ENCODE data around the gene CKAP5. TPM values are rescaled to one million over a fixed set of nuclear protein-coding genes. Genes with fewer than 3 reads are reported as not detected.

CKAP5 gene
- total RNA-seq, 2 experiments from 2014 or later = 161 to 243 TPM

DNA sequence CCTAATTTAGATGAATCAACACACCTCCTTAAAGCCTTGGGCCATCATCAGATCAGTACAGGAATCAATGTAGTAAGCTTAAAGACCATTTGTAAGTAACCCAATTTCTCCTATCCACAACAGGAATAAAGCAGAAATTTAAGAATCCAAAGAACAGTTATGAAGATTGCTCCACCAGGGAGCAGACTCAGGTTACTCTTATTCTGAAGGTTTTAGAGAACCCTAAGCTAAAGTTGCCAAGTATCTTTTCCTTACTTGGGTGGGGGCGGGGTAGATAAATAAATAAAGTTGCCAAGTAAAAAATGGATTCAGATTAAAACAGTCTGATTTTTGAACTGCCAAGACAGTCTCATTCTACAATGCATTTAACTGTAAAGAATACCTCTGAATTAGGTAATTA, 18.1 kb downstream of the CKAP5 start:
- H3K9me2 ChIP-seq (ENCODE audit: insufficient read depth, low read length) = no peaks in the 10 kb centered on the region
- TF ChIP-seq CTCF (conservative IDR thresholded peaks at IDR 0.05; ENCODE audit: low read length) (no peak), EZH2phosphoT487 (IDR thresholded peaks at IDR 0.05; ENCODE audit: borderline replicate concordance, low read depth, low read length) (no peak)
- CTCF ChIA-PET (ENCODE audit: unreplicated experiment) = no interaction called here
- no peak overlapping the region for H3K27ac ChIP-seq (ENCODE audit: low read depth, low read length, poor library complexity, severe bottlenecking)
- peaks cover 50% of the 10 kb centered on the region for H4K20me1 ChIP-seq (ENCODE audit: insufficient read depth, low read length)
- peaks cover 17% of the 10 kb centered on the region for H3K4me1 ChIP-seq (ENCODE audit: insufficient read depth, low read length, poor library complexity, severe bottlenecking)
- peaks cover 69% of the 10 kb centered on the region for H3K36me3 ChIP-seq (ENCODE audit: insufficient read depth, low read length)
- no TSS peak for BruUV-seq (replicated peaks)
- H2AFZ ChIP-seq (ENCODE audit: low read length) = no peak overlapping the region
- intact Hi-C loops (cut with micrococcal nuclease; ENCODE audit: unreplicated experiment) = no loop called here
- H3K79me2 ChIP-seq (ENCODE audit: insufficient read depth, low read depth, low read length) = peaks cover 100% of the 10 kb centered on the region
- no peak for DNase-seq (ENCODE audit: low spot score)
- H3K4me2 ChIP-seq (ENCODE audit: low read length) = 0 out of 2 replicates have a peak overlapping the region, but pooled peaks have one; percentile 69
- H3K4me3 ChIP-seq (ENCODE audit: low read depth, low read length, poor library complexity, severe bottlenecking) = no peak overlapping the region
- no peaks in the 10 kb centered on the region for H3K9me3 ChIP-seq (ENCODE audit: low read length)
- POLR2A ChIA-PET = interaction anchor here (0.6 kb wide), 1 partner anchor 268 kb away, joined by 3 read pairs; no protein-coding TSS in a partner anchor

DNA sequence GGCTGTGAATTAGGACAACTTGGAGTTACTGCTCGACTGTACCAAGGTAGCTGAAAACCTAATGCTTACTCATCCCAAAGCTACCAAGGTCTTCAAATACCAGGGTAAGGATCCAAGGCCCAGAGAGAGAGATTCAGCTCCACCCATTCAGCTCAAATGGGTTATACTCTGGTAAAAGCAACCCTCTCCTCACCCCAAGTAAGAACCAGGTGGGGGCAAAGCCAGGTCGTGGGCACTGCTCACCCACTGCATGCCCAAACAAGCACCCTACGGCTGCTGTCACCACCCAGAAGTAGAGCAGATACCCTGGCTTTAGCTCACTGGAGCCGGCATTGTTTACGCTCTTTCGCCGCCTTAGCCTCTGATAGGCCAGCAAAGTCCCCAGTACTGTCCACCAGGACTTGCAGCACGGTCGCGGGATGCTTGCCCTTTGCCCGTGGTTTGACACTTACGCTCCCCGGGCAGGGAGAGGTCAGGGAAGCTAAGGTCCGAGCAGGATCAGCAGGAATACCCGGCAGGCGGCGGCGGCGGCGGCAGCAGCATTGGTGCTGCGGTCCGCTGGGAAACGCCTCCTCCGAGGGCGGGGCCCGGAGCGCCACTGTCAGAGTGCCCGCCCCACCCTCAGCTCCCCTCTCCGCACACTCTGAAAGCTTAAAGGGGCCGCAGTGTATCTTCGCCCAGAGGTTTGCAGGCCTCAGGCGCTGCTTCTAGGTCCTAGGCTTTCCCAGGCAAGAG, 19.6 kb downstream of the CKAP5 start:
- TF ChIP-seq CTCF (conservative IDR thresholded peaks at IDR 0.05; ENCODE audit: low read length) (no peak), EZH2phosphoT487 (IDR thresholded peaks at IDR 0.05; ENCODE audit: borderline replicate concordance, low read depth, low read length) (no peak)
- H4K20me1 ChIP-seq (ENCODE audit: insufficient read depth, low read length) = peaks cover 50% of the 10 kb centered on the region
- H3K9me3 ChIP-seq (ENCODE audit: low read length) = no peaks in the 10 kb centered on the region
- H3K4me1 ChIP-seq (ENCODE audit: insufficient read depth, low read length, poor library complexity, severe bottlenecking) = peaks cover 17% of the 10 kb centered on the region
- peaks cover 98% of the 10 kb centered on the region for H3K79me2 ChIP-seq (ENCODE audit: insufficient read depth, low read depth, low read length)
- DNase-seq (ENCODE audit: low spot score) = peak; percentile 46
- no peak overlapping the region for H3K27ac ChIP-seq (ENCODE audit: low read depth, low read length, poor library complexity, severe bottlenecking)
- intact Hi-C loops (cut with micrococcal nuclease; ENCODE audit: unreplicated experiment) = no loop called here
- ChIA-PET POLR2A (interaction anchor here (0.6 to 2.7 kb wide), 8 partner anchors 8 to 208 kb away, joined by 3 to 9 read pairs (median 3); partner anchors contain the start of gene CKAP5), CTCF (ENCODE audit: unreplicated experiment) (no interaction called here)
- H3K36me3 ChIP-seq (ENCODE audit: insufficient read depth, low read length) = peaks cover 60% of the 10 kb centered on the region
- no peak overlapping the region for H2AFZ ChIP-seq (ENCODE audit: low read length)
- BruUV-seq (replicated peaks) = no TSS peak
- no peaks in the 10 kb centered on the region for H3K9me2 ChIP-seq (ENCODE audit: insufficient read depth, low read length)
- H3K4me3 ChIP-seq (ENCODE audit: low read depth, low read length, poor library complexity, severe bottlenecking) = peak overlapping the region; percentile 37
- H3K4me2 ChIP-seq (ENCODE audit: low read length) = peak overlapping the region; percentile 69
